Liver (tissue), 9 donors: ENCODE data around the gene ENG. TPM values are rescaled to one million over a fixed set of nuclear protein-coding genes. Genes with fewer than 3 reads are reported as not detected.

Experiments used
- DNase-seq: peaks from one replicate; pipeline ENCODE4 v3.0.0-alpha.2; 2017; ENCODE audit warnings: low spot score
- H3K27ac ChIP-seq, 2 donors: one replicate each; pipeline ENCODE4 v1.7.0; 2013; ENCODE audit warnings: inconsistent platforms in 2 of 2, low read length in 2 of 2, control low read depth in 1 of 2, low read depth in 1 of 2, mild to moderate bottlenecking in 1 of 2
- H3K27me3 ChIP-seq, 4 donors: one replicate each; pipeline versions ENCODE4 v1.6.1 to v1.7.0; 2013; ENCODE audit warnings: low read length in 3 of 4, inconsistent platforms in 1 of 4, mild to moderate bottlenecking in 1 of 4, moderate library complexity in 1 of 4; ENCODE audit not compliant: control insufficient read depth in 4 of 4, insufficient read depth in 4 of 4
- H3K36me3 ChIP-seq, 4 donors: one replicate each; pipeline versions ENCODE4 v1.6.1 to v1.7.0; 2013; ENCODE audit warnings: low read length in 3 of 4, mild to moderate bottlenecking in 3 of 4, low read depth in 1 of 4, moderate library complexity in 1 of 4; ENCODE audit not compliant: control insufficient read depth in 4 of 4, insufficient read depth in 3 of 4
- H3K4me1 ChIP-seq, 4 donors: one replicate each; pipeline versions ENCODE4 v1.6.1 to v1.7.0; 2013; ENCODE audit warnings: low read length in 3 of 4, mild to moderate bottlenecking in 3 of 4, moderate library complexity in 1 of 4; ENCODE audit not compliant: control insufficient read depth in 4 of 4, insufficient read depth in 4 of 4
- H3K4me3 ChIP-seq, 3 donors: one replicate each; pipeline versions ENCODE4 v1.6.1 to v1.7.0; 2013; ENCODE audit warnings: low read length in 3 of 3, control low read depth in 1 of 3, low read depth in 1 of 3, mild to moderate bottlenecking in 1 of 3
- H3K9ac ChIP-seq, 2 donors: one replicate each; pipeline ENCODE4 v1.7.0; 2013; ENCODE audit warnings: low read length in 2 of 2, mild to moderate bottlenecking in 2 of 2, moderate library complexity in 2 of 2, control low read depth in 1 of 2, low read depth in 1 of 2
- H3K9me3 ChIP-seq, 4 donors: one replicate each; pipeline versions ENCODE4 v1.6.1 to v1.7.0; 2013; ENCODE audit warnings: low read length in 3 of 4; ENCODE audit not compliant: control insufficient read depth in 4 of 4
- ATF3 ChIP-seq: IDR thresholded peaks from 2 replicates; pipeline ENCODE4 v1.6.1; 2016; ENCODE audit warnings: antibody characterized with exemption
- CTCF ChIP-seq: fragments of 150-350 bp; IDR thresholded peaks from 2 replicates; pipeline ENCODE4 v1.5.1; 2017; ENCODE audit warnings: improper control_type of control experiment, low read depth, low read length; ENCODE audit not compliant: missing input control
- EGR1 ChIP-seq, 2 donors: IDR thresholded peaks; 2 replicates each; pipeline ENCODE4 v1.6.1; 2016 to 2018; ENCODE audit warnings: antibody characterized with exemption in 2 of 2, low read depth in 2 of 2
- FOXA1 ChIP-seq: IDR thresholded peaks from 2 replicates; pipeline ENCODE4 v1.6.1; 2016; ENCODE audit warnings: antibody characterized with exemption
- FOXA2 ChIP-seq: IDR thresholded peaks from 2 replicates; pipeline ENCODE4 v1.6.1; 2016; ENCODE audit warnings: antibody characterized with exemption
- GABPA ChIP-seq, 2 donors: IDR thresholded peaks in 1 of 2; conservative IDR thresholded peaks in 1 of 2; 2 replicates each; pipeline ENCODE4 v1.6.1; 2016; ENCODE audit warnings: antibody characterized with exemption in 2 of 2, mild to moderate bottlenecking in 1 of 2, moderate library complexity in 1 of 2
- HNF4A ChIP-seq, 2 donors: conservative IDR thresholded peaks; 2 replicates each; pipeline ENCODE4 v1.6.1; 2016; ENCODE audit warnings: antibody characterized with exemption in 2 of 2, mild to moderate bottlenecking in 2 of 2
- HNF4G ChIP-seq: IDR thresholded peaks from 2 replicates; pipeline ENCODE4 v1.6.1; 2016; ENCODE audit warnings: antibody characterized with exemption
- JUND ChIP-seq, 2 donors: IDR thresholded peaks; 2 replicates each; pipeline ENCODE4 v1.6.1; 2016; ENCODE audit warnings: antibody characterized with exemption in 2 of 2
- MAX ChIP-seq: IDR thresholded peaks from 2 replicates; pipeline ENCODE4 v1.6.1; 2016; ENCODE audit warnings: antibody characterized with exemption
- NR2F2 ChIP-seq: IDR thresholded peaks from 2 replicates; pipeline ENCODE4 v1.6.1; 2016; ENCODE audit warnings: antibody characterized with exemption
- RAD21 ChIP-seq, 2 donors: IDR thresholded peaks; 2 replicates each; pipeline ENCODE4 v1.6.1; 2016; ENCODE audit warnings: antibody characterized with exemption in 2 of 2, mild to moderate bottlenecking in 2 of 2
- REST ChIP-seq: IDR thresholded peaks from 2 replicates; pipeline ENCODE4 v1.6.1; 2016; ENCODE audit warnings: antibody characterized with exemption, mild to moderate bottlenecking
- RXRA ChIP-seq, 2 donors: IDR thresholded peaks; 2 replicates each; pipeline ENCODE4 v1.6.1; 2017 to 2018; ENCODE audit warnings: antibody characterized with exemption in 2 of 2, mild to moderate bottlenecking in 1 of 2
- SP1 ChIP-seq: IDR thresholded peaks from 2 replicates; pipeline ENCODE4 v1.6.1; 2018; ENCODE audit warnings: antibody characterized with exemption, mild to moderate bottlenecking
- TAF1 ChIP-seq: conservative IDR thresholded peaks from 2 replicates; pipeline ENCODE4 v1.6.1; 2016; ENCODE audit warnings: antibody characterized with exemption, mild to moderate bottlenecking
- YY1 ChIP-seq: IDR thresholded peaks from 2 replicates; pipeline ENCODE4 v1.6.1; 2016; ENCODE audit warnings: antibody characterized with exemption, mild to moderate bottlenecking
- ZBTB33 ChIP-seq: IDR thresholded peaks from 2 replicates; pipeline ENCODE4 v1.6.1; 2016; ENCODE audit warnings: antibody characterized with exemption
- WGBS: extraction: QIAGEN DNeasy Blood & Tissue Kit; methylation state at CpG from one replicate; pipeline ENCODE4 v1.1.7; 2013; 5-methylcytosine and 5-hydroxymethylcytosine counted together
- polyA plus RNA-seq, 2 donors: library from polyadenylated mRNA; stranded (reverse) in 1 of 2; unstranded in 1 of 2; fragments of 200-250 nt in 1 of 2; fragments of >200 nt in 1 of 2; fragmentation: Nextera tagmentation in 1 of 2; extraction: Ambion mirVana in 1 of 2; gene quantifications; one replicate each; pipeline versions ENCODE4 v1.2.1 to v1.2.3, GENCODE V29; 2013 to 2015
- total RNA-seq, 2 donors: library from RNA; depleted of rRNA; stranded (reverse); fragments of >200 nt; gene quantifications; one replicate each; pipeline ENCODE4 v1.2.3, GENCODE V29; 2014
- donor health status: healthy.
- donor health status: healthy.
- donor health status: healthy.
- donor health status: healthy.
- donor health status: healthy.

Gene ENG
- total and polyA plus RNA-seq, 4 donors = 12.8 to 91.3 (median 24.2) TPM

GRCh38 chr9:127771570-127772189 is 82.8 kb downstream of the ENG start:
- TF ChIP-seq REST (no peak), HNF4G (no peak), SP1 (no peak), RXRA (IDR thresholded peaks at IDR 0.05) (peak in 1 of 2 donors; percentile 2), YY1 (peak; percentile 0), ATF3 (no peak), GABPA (IDR thresholded peaks at IDR 0.05 in 1 of 2, conservative IDR thresholded peaks at IDR 0.05 in 1 of 2) (peak in 1 of 2 donors; percentile 25), EGR1 (IDR thresholded peaks at IDR 0.05; ENCODE audit: low read depth in 2 of 2) (no peak), RAD21 (IDR thresholded peaks at IDR 0.05) (no peak)
- H3K9me3 ChIP-seq = no peaks in the 10 kb centered on the region
- no peak overlapping the region for H3K9ac ChIP-seq
- H3K27me3 ChIP-seq = no peaks in the 10 kb centered on the region
- H3K36me3 ChIP-seq = no peaks in the 10 kb centered on the region
- no peak overlapping the region for H3K27ac ChIP-seq
- peaks cover 0 to 10% (median 8%) of the 10 kb centered on the region in 4 donors for H3K4me1 ChIP-seq
- H3K4me3 ChIP-seq = peak overlapping the region in 1 of 3 donors; percentile 54
- no peak for DNase-seq
- 7% methylated on average over 19 of the region's 19 CpGs for WGBS

- 3% methylated on average over 43 of the region's 43 CpGs for WGBS
Observed at GRCh38 chr9:127770905-127771569, 83.4 kb downstream of the ENG start.

More at GRCh38 chr9:127770905-127771569, 83.4 kb downstream of the ENG start:
- Histone ChIP-seq H3K4me3 (peak overlapping the region; percentile 49 to 61 (median 54)), H3K9me3 (no peaks in the 10 kb centered on the region), H3K9ac (peak overlapping the region; percentile 38 to 39), H3K4me1 (peaks cover 0 to 10% (median 8%) of the 10 kb centered on the region in 4 donors), H3K27me3 (no peaks in the 10 kb centered on the region), H3K36me3 (no peaks in the 10 kb centered on the region), H3K27ac (peak overlapping the region; percentile 30 to 68)
- TF ChIP-seq CTCF (no peak), HNF4A (conservative IDR thresholded peaks at IDR 0.05) (no peak), YY1 (peak; percentile 66), ATF3 (no peak), TAF1 (no peak), GABPA (IDR thresholded peaks at IDR 0.05 in 1 of 2, conservative IDR thresholded peaks at IDR 0.05 in 1 of 2) (no peak), SP1 (peak; percentile 94), JUND (IDR thresholded peaks at IDR 0.05) (peak in 1 of 2 donors; percentile 18), HNF4G (no peak), REST (peak; percentile 63), ZBTB33 (no peak), FOXA2 (no peak), NR2F2 (no peak), RXRA (IDR thresholded peaks at IDR 0.05) (peak; percentile 8 to 37), EGR1 (IDR thresholded peaks at IDR 0.05; ENCODE audit: low read depth in 2 of 2) (peak; percentile 82 to 87), RAD21 (IDR thresholded peaks at IDR 0.05) (peak; percentile 34 to 59), FOXA1 (peak; percentile 22), MAX (no peak)
- DNase-seq = peak; percentile 98
